Uterus (tissue), 4 donors: ENCODE results near the gene C1QTNF4. TPM values are rescaled to one million over a fixed set of nuclear protein-coding genes. Genes with fewer than 3 reads are reported as not detected.
A peak's percentile ranks its signal among the peaks of the same experiment; 100 is the strongest.

Experiments used
- DNase-seq, 2 donors: peaks; one replicate each; pipeline ENCODE4 v3.0.0-alpha.2; 2019 to 2020
- H3K27ac ChIP-seq, 2 donors: fragments of 200-600 bp; sonication (generic); 1 replicate in 1 of 2; 2 replicates in 1 of 2; pipeline ENCODE4 v1.5.1; 2016 to 2018
- H3K27me3 ChIP-seq, 2 donors: fragments of 200-600 bp; sonication (generic); one replicate each; pipeline ENCODE4 v1.5.1; 2018 to 2019; ENCODE audit warnings: control low read depth in 1 of 2
- H3K36me3 ChIP-seq, 2 donors: fragments of 200-600 bp; sonication (generic); one replicate each; pipeline ENCODE4 v1.5.1; 2019; ENCODE audit warnings: control low read depth in 1 of 2
- H3K4me1 ChIP-seq, 2 donors: fragments of 200-600 bp; sonication (generic); one replicate each; pipeline ENCODE4 v1.5.1; 2018 to 2019; ENCODE audit warnings: control low read depth in 1 of 2
- H3K4me3 ChIP-seq, 2 donors: fragments of 200-600 bp; sonication (generic); 1 replicate in 1 of 2; 2 replicates in 1 of 2; pipeline ENCODE4 v1.5.1; 2018 to 2019; ENCODE audit warnings: mild to moderate bottlenecking in 1 of 2
- H3K9me3 ChIP-seq, 2 donors: fragments of 200-600 bp; sonication (generic); one replicate each; pipeline ENCODE4 v1.5.1; 2019; ENCODE audit warnings: control low read depth in 1 of 2
- POLR2A ChIP-seq, 2 donors: fragments of 450-650 bp; IDR thresholded peaks; one replicate each; pipeline ENCODE4 v1.6.1; 2016; ENCODE audit warnings: antibody characterized with exemption in 2 of 2, mild to moderate bottlenecking in 1 of 2, moderate library complexity in 1 of 2
- intact Hi-C: fragments of 100-400 bp; cut with DNase I; formaldehyde crosslinking; loops from one replicate; pipeline ENCODE4 v1.15.1; 2023; ENCODE audit warnings: low total_unique reads
- total RNA-seq, 4 donors: library from RNA; depleted of rRNA in 3 of 4; stranded (reverse); fragments of >200 nt in 3 of 4; gene quantifications; one replicate each; pipeline versions ENCODE4 v1.1.0 to v1.2.4, GENCODE V29; 2014 to 2023
- TF ChIP-seq, protein P1 (sequence below), 4 experiments: fragments of 200-600 bp in 2 of 4; fragments of 450-650 bp in 2 of 4; sonication (generic) in 2 of 4; IDR thresholded peaks; one replicate each; pipeline ENCODE4 v1.5.1; 2016 to 2019; ENCODE audit warnings: antibody characterized with exemption in 4 of 4, mild to moderate bottlenecking in 2 of 4, moderate library complexity in 1 of 4
- donor health status: DM: yes; HTN: yes; CAD: no.

The C1QTNF4 gene
- total RNA-seq, 4 donors from 2014 or later, result 5.0 to 15.4 (median 14.8) TPM

- Histone ChIP-seq H3K4me3 (no peak overlapping the region), H3K4me1 (peaks cover 0 to 12% of the 10 kb centered on the region in 2 donors), H3K27me3 (no peaks in the 10 kb centered on the region), H3K36me3 (no peaks in the 10 kb centered on the region), H3K9me3 (no peaks in the 10 kb centered on the region), H3K27ac (no peak overlapping the region)
- DNase-seq, result no peak
- intact Hi-C loops, result no loop called here
- no peak for TF ChIP-seq POLR2A (IDR thresholded peaks at IDR 0.05)
- TF ChIP-seq, protein P1, sequence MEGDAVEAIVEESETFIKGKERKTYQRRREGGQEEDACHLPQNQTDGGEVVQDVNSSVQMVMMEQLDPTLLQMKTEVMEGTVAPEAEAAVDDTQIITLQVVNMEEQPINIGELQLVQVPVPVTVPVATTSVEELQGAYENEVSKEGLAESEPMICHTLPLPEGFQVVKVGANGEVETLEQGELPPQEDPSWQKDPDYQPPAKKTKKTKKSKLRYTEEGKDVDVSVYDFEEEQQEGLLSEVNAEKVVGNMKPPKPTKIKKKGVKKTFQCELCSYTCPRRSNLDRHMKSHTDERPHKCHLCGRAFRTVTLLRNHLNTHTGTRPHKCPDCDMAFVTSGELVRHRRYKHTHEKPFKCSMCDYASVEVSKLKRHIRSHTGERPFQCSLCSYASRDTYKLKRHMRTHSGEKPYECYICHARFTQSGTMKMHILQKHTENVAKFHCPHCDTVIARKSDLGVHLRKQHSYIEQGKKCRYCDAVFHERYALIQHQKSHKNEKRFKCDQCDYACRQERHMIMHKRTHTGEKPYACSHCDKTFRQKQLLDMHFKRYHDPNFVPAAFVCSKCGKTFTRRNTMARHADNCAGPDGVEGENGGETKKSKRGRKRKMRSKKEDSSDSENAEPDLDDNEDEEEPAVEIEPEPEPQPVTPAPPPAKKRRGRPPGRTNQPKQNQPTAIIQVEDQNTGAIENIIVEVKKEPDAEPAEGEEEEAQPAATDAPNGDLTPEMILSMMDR (IDR thresholded peaks at IDR 0.05), result no peak
These were observed 698 bp downstream of the C1QTNF4 start for GRCh38 chr11:47593492-47593933.

GRCh38 chr11:47592970-47593369, 1.2 kb downstream of the C1QTNF4 start:
- Histone ChIP-seq H3K27me3 (no peaks in the 10 kb centered on the region), H3K27ac (no peak overlapping the region)

DNA sequence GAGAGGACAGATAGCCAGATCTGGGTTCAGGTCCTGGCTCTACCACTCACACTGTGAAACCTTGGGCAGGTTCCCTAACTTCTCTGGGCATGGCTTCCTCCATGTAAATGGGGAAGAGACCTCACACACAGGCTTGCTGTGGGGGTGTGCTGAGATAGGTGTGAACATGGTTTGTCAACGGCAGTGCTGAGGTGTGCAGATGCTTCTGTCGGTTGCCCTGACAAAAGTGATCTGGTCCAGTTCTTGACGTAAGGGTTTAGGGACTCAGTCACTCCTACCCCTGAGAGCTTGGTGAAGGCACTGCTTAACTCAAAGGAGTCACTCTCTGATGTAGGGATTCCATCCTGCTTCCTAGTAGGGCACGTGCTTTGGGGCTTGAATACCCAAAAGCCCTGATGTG, 2.0 kb downstream of the C1QTNF4 start:
- Histone ChIP-seq H3K9me3 (no peaks in the 10 kb centered on the region), H3K27me3 (no peaks in the 10 kb centered on the region), H3K36me3 (no peaks in the 10 kb centered on the region), H3K27ac (no peak overlapping the region), H3K4me3 (no peak overlapping the region), H3K4me1 (peaks cover 0 to 12% of the 10 kb centered on the region in 2 donors)
- intact Hi-C loops, result no loop called here
- DNase-seq, result no peak
- no peak for TF ChIP-seq POLR2A (IDR thresholded peaks at IDR 0.05)
- TF ChIP-seq, protein P1 (IDR thresholded peaks at IDR 0.05), result no peak

More at GRCh38 chr11:47592970-47593369, 1.2 kb downstream of the C1QTNF4 start:
- Histone ChIP-seq H3K9me3 (no peaks in the 10 kb centered on the region), H3K4me1 (peaks cover 0 to 12% of the 10 kb centered on the region in 2 donors), H3K4me3 (no peak overlapping the region), H3K36me3 (no peaks in the 10 kb centered on the region)
- intact Hi-C loops, result no loop called here
- TF ChIP-seq, protein P1 (IDR thresholded peaks at IDR 0.05), result no peak
- TF ChIP-seq POLR2A (IDR thresholded peaks at IDR 0.05), result no peak
- no peak for DNase-seq

GRCh38 chr11:47591764-47592163, 2.4 kb downstream of the C1QTNF4 start:
- no peak for TF ChIP-seq POLR2A (IDR thresholded peaks at IDR 0.05)
- TF ChIP-seq, protein P1 (IDR thresholded peaks at IDR 0.05), result no peak
- Histone ChIP-seq H3K4me3 (no peak overlapping the region), H3K9me3 (no peaks in the 10 kb centered on the region), H3K27ac (no peak overlapping the region), H3K4me1 (peaks cover 0 to 12% of the 10 kb centered on the region in 2 donors), H3K36me3 (no peaks in the 10 kb centered on the region), H3K27me3 (no peaks in the 10 kb centered on the region)
- intact Hi-C loops, result no loop called here
- no peak for DNase-seq

DNA sequence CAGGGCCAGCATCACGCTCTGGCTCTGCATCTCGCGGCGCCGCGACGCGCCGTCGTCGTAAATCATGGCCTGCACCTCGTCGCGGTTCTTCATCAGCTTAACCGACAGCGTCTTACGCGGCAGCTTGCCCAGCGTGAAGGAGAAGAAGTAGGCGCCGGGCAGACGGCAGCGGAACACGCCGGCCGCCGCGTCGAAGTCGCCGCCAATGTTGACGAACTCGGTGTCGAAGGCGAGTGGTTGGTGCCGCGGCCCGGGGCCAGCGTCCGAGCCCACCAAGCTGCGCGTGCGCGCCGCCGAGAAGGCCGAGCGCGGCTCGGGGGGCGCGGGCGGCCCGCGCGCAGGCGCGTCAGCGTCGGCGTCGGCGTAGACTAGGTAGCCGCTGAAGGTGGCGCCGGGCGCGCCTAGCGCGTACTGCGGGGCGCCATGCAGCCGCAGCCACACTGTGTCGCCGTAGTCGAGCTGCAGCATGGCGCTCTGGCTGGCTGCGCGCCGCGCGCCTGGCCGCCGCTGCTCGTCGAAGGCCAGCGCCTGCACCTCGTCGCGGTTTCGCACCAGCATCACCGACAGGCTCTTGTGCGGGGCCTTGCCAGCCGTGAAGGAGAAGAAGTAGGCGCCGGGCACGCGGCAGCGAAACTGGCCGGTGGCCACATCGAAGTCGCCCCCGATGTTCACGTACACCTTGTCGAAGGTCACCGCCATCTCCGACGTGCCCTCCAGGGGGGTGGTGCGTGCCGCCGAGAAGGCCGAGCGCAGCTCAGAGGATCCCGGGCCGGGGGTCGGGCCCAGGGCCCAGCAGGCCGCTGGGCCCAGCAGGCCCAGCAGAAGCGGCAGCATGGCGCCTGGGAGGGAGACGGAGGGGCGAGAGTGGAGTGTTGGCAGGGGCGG, 4.0 kb downstream of the C1QTNF4 start:
- H3K9me3 ChIP-seq, result no peaks in the 10 kb centered on the region
- H3K27ac ChIP-seq, result peak overlapping the region; percentile 29 to 79
- peaks cover 0 to 12% of the 10 kb centered on the region in 2 donors for H3K4me1 ChIP-seq
- peak overlapping the region; percentile 34 to 53 for H3K4me3 ChIP-seq
- DNase-seq, result peak; percentile 41 to 69
- TF ChIP-seq, protein P1 (IDR thresholded peaks at IDR 0.05), result no peak
- peak in 1 of 2 donors; percentile 57 for TF ChIP-seq POLR2A (IDR thresholded peaks at IDR 0.05)
- intact Hi-C loops, result no loop called here
- no peaks in the 10 kb centered on the region for H3K27me3 ChIP-seq
- H3K36me3 ChIP-seq, result no peaks in the 10 kb centered on the region
